WERI-Rb-1 (cell line): ENCODE results near the gene AK9.

ENCODE experiments used
- DNase-seq: peaks from one replicate; pipeline ENCODE4 v3.0.0-alpha.2; 2020
- H3K27ac ChIP-seq: fragments of 250-450 bp; sonication (Bioruptor Pico); 2 replicates; pipeline ENCODE4 v1.5.1; 2020; ENCODE audit warnings: mild to moderate bottlenecking, moderate library complexity
- H3K27me3 ChIP-seq: fragments of 250-450 bp; sonication (Bioruptor Pico); 2 replicates; pipeline ENCODE4 v1.5.1; 2021; ENCODE audit warnings: mild to moderate bottlenecking, low read depth, moderate library complexity; ENCODE audit not compliant: insufficient read depth, severe bottlenecking
- H3K36me3 ChIP-seq: fragments of 250-450 bp; sonication (Bioruptor Pico); 2 replicates; pipeline ENCODE4 v1.5.1; 2020; ENCODE audit warnings: mild to moderate bottlenecking, moderate library complexity
- H3K4me3 ChIP-seq: 2 replicates; pipeline ENCODE4 v1.5.1; 2011; ENCODE audit warnings: low read depth, mild to moderate bottlenecking, control low read depth, low read length
- H3K9me3 ChIP-seq: fragments of 250-450 bp; sonication (Bioruptor Pico); 2 replicates; pipeline ENCODE4 v1.5.1; 2021; ENCODE audit warnings: mild to moderate bottlenecking, moderate library complexity; ENCODE audit not compliant: severe bottlenecking
- TF ChIP-seq, protein P1 (sequence below): IDR thresholded peaks from 2 replicates; pipeline ENCODE4 v1.5.1; 2011; ENCODE audit warnings: low read depth, mild to moderate bottlenecking, control low read depth, inconsistent platforms, low read length

The AK9 gene

GRCh38 chr6:109456710-109457561 is 234.1 kb downstream of the AK9 start:
- TF ChIP-seq, protein P1, sequence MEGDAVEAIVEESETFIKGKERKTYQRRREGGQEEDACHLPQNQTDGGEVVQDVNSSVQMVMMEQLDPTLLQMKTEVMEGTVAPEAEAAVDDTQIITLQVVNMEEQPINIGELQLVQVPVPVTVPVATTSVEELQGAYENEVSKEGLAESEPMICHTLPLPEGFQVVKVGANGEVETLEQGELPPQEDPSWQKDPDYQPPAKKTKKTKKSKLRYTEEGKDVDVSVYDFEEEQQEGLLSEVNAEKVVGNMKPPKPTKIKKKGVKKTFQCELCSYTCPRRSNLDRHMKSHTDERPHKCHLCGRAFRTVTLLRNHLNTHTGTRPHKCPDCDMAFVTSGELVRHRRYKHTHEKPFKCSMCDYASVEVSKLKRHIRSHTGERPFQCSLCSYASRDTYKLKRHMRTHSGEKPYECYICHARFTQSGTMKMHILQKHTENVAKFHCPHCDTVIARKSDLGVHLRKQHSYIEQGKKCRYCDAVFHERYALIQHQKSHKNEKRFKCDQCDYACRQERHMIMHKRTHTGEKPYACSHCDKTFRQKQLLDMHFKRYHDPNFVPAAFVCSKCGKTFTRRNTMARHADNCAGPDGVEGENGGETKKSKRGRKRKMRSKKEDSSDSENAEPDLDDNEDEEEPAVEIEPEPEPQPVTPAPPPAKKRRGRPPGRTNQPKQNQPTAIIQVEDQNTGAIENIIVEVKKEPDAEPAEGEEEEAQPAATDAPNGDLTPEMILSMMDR, result no peak
- Histone ChIP-seq H3K27ac (no peak overlapping the region), H3K9me3 (no peaks in the 10 kb centered on the region), H3K4me3 (peak overlapping the region; percentile 90), H3K36me3 (peaks cover 7% of the 10 kb centered on the region), H3K27me3 (no peaks in the 10 kb centered on the region)
- DNase-seq, result no peak

- Histone ChIP-seq H3K27ac (peak overlapping the region; percentile 63), H3K9me3 (no peaks in the 10 kb centered on the region)
- DNase-seq, result no peak
Measured at GRCh38 chr6:109456111-109456583, 234.9 kb downstream of the AK9 start.

GRCh38 chr6:109455437-109456110 is 235.4 kb downstream of the AK9 start, which contains the start of gene MICAL1:
Gene MICAL1, minus strand, starts transcription at chr6:109455772. Its CDS starts 1,576 bp downstream, at chr6:109454196.
- Histone ChIP-seq H3K27me3 (no peaks in the 10 kb centered on the region), H3K9me3 (no peaks in the 10 kb centered on the region), H3K36me3 (no peaks in the 10 kb centered on the region), H3K4me3 (peak within 1 kb of the TSS; percentile 90), H3K27ac (peak within 1 kb of the TSS; percentile 63)
- TF ChIP-seq, protein P1, result peak; percentile 36
- peak; percentile 81 for DNase-seq

More at GRCh38 chr6:109456111-109456583, 234.9 kb downstream of the AK9 start:
- Histone ChIP-seq H3K27me3 (no peaks in the 10 kb centered on the region), H3K36me3 (peaks cover 1% of the 10 kb centered on the region), H3K4me3 (peak overlapping the region; percentile 90)
- TF ChIP-seq, protein P1, result no peak

GRCh38 chr6:109454496-109455436 is 236.2 kb downstream of the AK9 start:
- DNase-seq, result peak; percentile 29
- TF ChIP-seq, protein P1, result no peak
- Histone ChIP-seq H3K27ac (peak overlapping the region; percentile 42), H3K4me3 (peak overlapping the region; percentile 90), H3K9me3 (no peaks in the 10 kb centered on the region), H3K27me3 (no peaks in the 10 kb centered on the region), H3K36me3 (no peaks in the 10 kb centered on the region)

DNA sequence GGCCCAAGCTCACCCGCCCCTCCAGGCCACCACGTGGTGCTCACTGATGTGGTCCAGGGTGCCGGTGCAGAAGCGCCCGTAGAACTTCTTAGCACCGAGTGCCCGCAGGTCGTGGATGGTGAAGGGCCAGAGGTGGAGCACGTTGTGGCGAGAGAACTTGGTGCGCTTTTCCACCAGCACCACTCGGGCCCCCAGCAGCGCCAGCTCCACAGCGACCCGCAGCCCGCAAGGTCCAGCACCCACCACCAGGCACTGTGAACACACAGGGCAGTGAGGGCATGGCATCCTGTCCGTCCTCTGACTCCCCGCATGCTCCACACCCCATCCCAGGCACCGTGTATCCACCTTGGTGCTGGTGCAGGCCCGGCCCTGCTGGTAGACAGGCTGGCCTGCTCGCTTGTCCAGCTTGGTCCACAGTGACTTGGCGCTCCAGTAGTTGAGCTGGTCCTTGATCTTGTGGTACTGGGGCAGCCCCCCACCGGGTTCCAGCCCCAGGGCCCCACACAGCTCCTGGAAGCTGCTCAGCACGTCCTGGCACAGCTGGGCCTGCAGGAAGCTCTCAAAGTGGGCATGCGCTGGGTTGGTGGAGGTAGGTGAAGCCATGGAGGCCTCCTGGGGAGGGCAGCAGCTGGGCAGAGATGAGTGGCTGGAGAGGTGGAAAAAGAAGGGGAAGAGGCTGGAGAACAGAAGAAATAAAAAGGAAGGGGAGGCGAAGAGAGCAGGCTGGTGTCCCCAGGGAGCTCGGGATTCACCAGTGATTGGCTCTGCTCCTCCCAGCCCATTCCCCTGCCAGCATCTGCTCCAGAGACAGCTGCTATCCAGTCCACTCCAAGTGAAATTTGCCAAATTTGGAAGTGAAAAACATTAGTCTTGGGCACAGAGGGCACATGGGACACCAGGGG is 237.2 kb downstream of the AK9 start:
- no peak overlapping the region for H3K4me3 ChIP-seq
- H3K36me3 ChIP-seq, result no peaks in the 10 kb centered on the region
- TF ChIP-seq, protein P1, result no peak
- no peak for DNase-seq
- H3K27me3 ChIP-seq, result no peaks in the 10 kb centered on the region
- H3K27ac ChIP-seq, result no peak overlapping the region
- no peaks in the 10 kb centered on the region for H3K9me3 ChIP-seq
